Trophoblast cell (in vitro differentiated cells and primary cell): ENCODE results near the gene IL10RA.

ENCODE experiments used
- DNase-seq, 2 donors: peaks; one replicate each; pipeline ENCODE4 v3.0.0-alpha.2; 2016
- H2AFZ ChIP-seq: 2 replicates; pipeline ENCODE4 v1.6.1; 2013; ENCODE audit warnings: low read length, moderate library complexity, mild to moderate bottlenecking; ENCODE audit not compliant: insufficient read depth, poor library complexity
- H2AK5ac ChIP-seq: 2 replicates; pipeline ENCODE4 v1.6.1; 2013; ENCODE audit warnings: mild to moderate bottlenecking, low read length
- H2BK120ac ChIP-seq: 2 replicates; pipeline ENCODE4 v1.6.1; 2013; ENCODE audit warnings: low read length, mild to moderate bottlenecking, moderate library complexity; ENCODE audit not compliant: insufficient read depth, poor library complexity
- H2BK12ac ChIP-seq: 2 replicates; pipeline ENCODE4 v1.6.1; 2013; ENCODE audit warnings: mild to moderate bottlenecking, low read length, moderate library complexity
- H2BK5ac ChIP-seq: 2 replicates; pipeline ENCODE4 v1.6.1; 2013; ENCODE audit warnings: low read length, low read depth, moderate library complexity, mild to moderate bottlenecking; ENCODE audit not compliant: poor library complexity
- H3K14ac ChIP-seq: 2 replicates; pipeline ENCODE4 v1.6.1; 2013; ENCODE audit warnings: mild to moderate bottlenecking, low read length
- H3K18ac ChIP-seq: 2 replicates; pipeline ENCODE4 v1.6.1; 2013; ENCODE audit warnings: mild to moderate bottlenecking, low read length
- H3K23ac ChIP-seq: 2 replicates; pipeline ENCODE4 v1.6.1; 2013; ENCODE audit warnings: low read length
- H3K27ac ChIP-seq: 2 replicates; pipeline ENCODE4 v1.5.1; 2013; ENCODE audit warnings: low read depth, mild to moderate bottlenecking, inconsistent platforms, low read length, moderate library complexity
- H3K27me3 ChIP-seq: 2 replicates; pipeline ENCODE4 v1.6.1; 2013; ENCODE audit warnings: inconsistent platforms, mild to moderate bottlenecking, low read length, moderate library complexity; ENCODE audit not compliant: insufficient read depth
- H3K36me3 ChIP-seq, 2 experiments: 1 replicate in 1 of 2; 2 replicates in 1 of 2; pipeline ENCODE4 v1.6.1; 2013; ENCODE audit warnings: low read length in 2 of 2, mild to moderate bottlenecking in 2 of 2, moderate library complexity in 1 of 2; ENCODE audit not compliant: insufficient read depth in 2 of 2, control insufficient read depth in 1 of 2
- H3K4ac ChIP-seq: 2 replicates; pipeline ENCODE4 v1.6.1; 2013; ENCODE audit warnings: low read depth, mild to moderate bottlenecking, low read length, moderate library complexity
- H3K4me1 ChIP-seq, 2 experiments: 1 replicate in 1 of 2; 2 replicates in 1 of 2; pipeline ENCODE4 v1.6.1; 2013; ENCODE audit warnings: low read length in 2 of 2, mild to moderate bottlenecking in 2 of 2, moderate library complexity in 1 of 2; ENCODE audit not compliant: insufficient read depth in 2 of 2, control insufficient read depth in 1 of 2
- H3K4me2 ChIP-seq: 2 replicates; pipeline ENCODE4 v1.6.1; 2013; ENCODE audit warnings: inconsistent platforms, mild to moderate bottlenecking, low read length, moderate library complexity
- H3K4me3 ChIP-seq: 2 replicates; pipeline ENCODE4 v1.5.1; 2013; ENCODE audit warnings: mild to moderate bottlenecking, low read depth, low read length, inconsistent platforms
- H3K79me1 ChIP-seq: one replicate; pipeline ENCODE4 v1.6.1; 2013; ENCODE audit warnings: low read length
- H3K79me2 ChIP-seq: 2 replicates; pipeline ENCODE4 v1.6.1; 2013; ENCODE audit warnings: low read length, mild to moderate bottlenecking; ENCODE audit not compliant: control insufficient read depth, insufficient read depth, poor library complexity
- H3K9ac ChIP-seq: 2 replicates; pipeline ENCODE4 v1.6.1; 2013; ENCODE audit warnings: mild to moderate bottlenecking, low read length
- H3K9me3 ChIP-seq: 2 replicates; pipeline ENCODE4 v1.6.1; 2013; ENCODE audit warnings: low read depth, mild to moderate bottlenecking, control low read depth, inconsistent platforms, low read length; ENCODE audit not compliant: insufficient read depth
- H4K12ac ChIP-seq: 2 replicates; pipeline ENCODE4 v1.6.1; 2013; ENCODE audit warnings: low read depth, mild to moderate bottlenecking, low read length, moderate library complexity
- H4K8ac ChIP-seq: 2 replicates; pipeline ENCODE4 v1.6.1; 2013; ENCODE audit warnings: low read depth, mild to moderate bottlenecking, low read length, moderate library complexity
- H4K91ac ChIP-seq: one replicate; pipeline ENCODE4 v1.6.1; 2013; ENCODE audit warnings: low read depth, mild to moderate bottlenecking, low read length, moderate library complexity
- WGBS: extraction: QIAGEN DNeasy Blood & Tissue Kit; methylation state at CpG from one replicate; pipeline ENCODE4 v1.1.7; 2013; ENCODE audit warnings: missing lambda C conversion rate; ENCODE audit not compliant: insufficient read length, insufficient coverage; ENCODE audit errors: extremely low coverage; 5-methylcytosine and 5-hydroxymethylcytosine counted together

The IL10RA gene

GRCh38 chr11:118046964-118047700, 60.9 kb downstream of the IL10RA start:
- Histone ChIP-seq H3K9ac (no peak overlapping the region), H3K4me2 (no peak overlapping the region), H2BK12ac (no peak overlapping the region), H3K79me2 (no peaks in the 10 kb centered on the region), H3K27ac (no peak overlapping the region), H4K91ac (no peak overlapping the region), H3K79me1 (no peaks in the 10 kb centered on the region), H3K4me1 (no peaks in the 10 kb centered on the region), H4K12ac (no peak overlapping the region), H3K36me3 (no peaks in the 10 kb centered on the region), H2AK5ac (no peak overlapping the region), H3K4ac (no peak overlapping the region), H3K23ac (no peak overlapping the region), H2BK120ac (no peak overlapping the region), H3K4me3 (no peak overlapping the region), H3K9me3 (no peaks in the 10 kb centered on the region), H3K27me3 (no peaks in the 10 kb centered on the region), H2BK5ac (no peak overlapping the region), H3K14ac (no peak overlapping the region), H3K18ac (no peak overlapping the region), H4K8ac (no peak overlapping the region), H2AFZ (no peak overlapping the region)
- WGBS, result no CpG with 5 or more reads among the region's 8 CpGs
- DNase-seq, result no peak

DNA sequence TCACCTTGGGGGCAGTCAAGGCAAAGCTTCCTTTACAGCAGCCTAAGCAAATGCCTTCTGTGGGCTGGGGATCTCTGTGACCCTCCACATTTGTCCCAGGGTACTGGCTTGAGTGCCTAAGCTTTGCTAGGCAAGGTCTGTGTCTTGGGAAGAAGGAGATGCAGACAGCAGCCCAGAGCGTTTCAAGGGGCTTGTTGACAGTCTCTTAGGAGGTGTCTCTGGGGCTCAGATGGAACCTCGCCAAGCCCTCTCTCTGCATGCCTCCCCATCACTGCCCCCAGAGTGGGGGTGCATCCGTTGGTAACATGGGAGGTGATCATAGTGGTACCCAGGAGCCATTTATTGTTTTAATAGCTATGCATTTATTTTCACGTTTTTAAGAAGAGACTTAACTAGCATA, 61.6 kb downstream of the IL10RA start:
- H3K36me3 ChIP-seq, result no peaks in the 10 kb centered on the region
- H3K18ac ChIP-seq, result no peak overlapping the region
- no peak overlapping the region for H2BK12ac ChIP-seq
- no peaks in the 10 kb centered on the region for H3K79me1 ChIP-seq
- no peak overlapping the region for H2BK5ac ChIP-seq
- no peaks in the 10 kb centered on the region for H3K4me1 ChIP-seq
- no CpG with 5 or more reads among the region's 4 CpGs for WGBS
- no peak overlapping the region for H2AK5ac ChIP-seq
- no peak overlapping the region for H4K12ac ChIP-seq
- H3K27me3 ChIP-seq, result no peaks in the 10 kb centered on the region
- no peak overlapping the region for H2BK120ac ChIP-seq
- H3K27ac ChIP-seq, result no peak overlapping the region
- H3K4me3 ChIP-seq, result no peak overlapping the region
- no peak overlapping the region for H3K4ac ChIP-seq
- no peak overlapping the region for H4K91ac ChIP-seq
- no peak overlapping the region for H3K14ac ChIP-seq
- no peaks in the 10 kb centered on the region for H3K9me3 ChIP-seq
- no peak overlapping the region for H3K23ac ChIP-seq
- H4K8ac ChIP-seq, result no peak overlapping the region
- H3K9ac ChIP-seq, result no peak overlapping the region
- no peaks in the 10 kb centered on the region for H3K79me2 ChIP-seq
- no peak overlapping the region for H3K4me2 ChIP-seq
- no peak overlapping the region for H2AFZ ChIP-seq
- no peak for DNase-seq

DNA sequence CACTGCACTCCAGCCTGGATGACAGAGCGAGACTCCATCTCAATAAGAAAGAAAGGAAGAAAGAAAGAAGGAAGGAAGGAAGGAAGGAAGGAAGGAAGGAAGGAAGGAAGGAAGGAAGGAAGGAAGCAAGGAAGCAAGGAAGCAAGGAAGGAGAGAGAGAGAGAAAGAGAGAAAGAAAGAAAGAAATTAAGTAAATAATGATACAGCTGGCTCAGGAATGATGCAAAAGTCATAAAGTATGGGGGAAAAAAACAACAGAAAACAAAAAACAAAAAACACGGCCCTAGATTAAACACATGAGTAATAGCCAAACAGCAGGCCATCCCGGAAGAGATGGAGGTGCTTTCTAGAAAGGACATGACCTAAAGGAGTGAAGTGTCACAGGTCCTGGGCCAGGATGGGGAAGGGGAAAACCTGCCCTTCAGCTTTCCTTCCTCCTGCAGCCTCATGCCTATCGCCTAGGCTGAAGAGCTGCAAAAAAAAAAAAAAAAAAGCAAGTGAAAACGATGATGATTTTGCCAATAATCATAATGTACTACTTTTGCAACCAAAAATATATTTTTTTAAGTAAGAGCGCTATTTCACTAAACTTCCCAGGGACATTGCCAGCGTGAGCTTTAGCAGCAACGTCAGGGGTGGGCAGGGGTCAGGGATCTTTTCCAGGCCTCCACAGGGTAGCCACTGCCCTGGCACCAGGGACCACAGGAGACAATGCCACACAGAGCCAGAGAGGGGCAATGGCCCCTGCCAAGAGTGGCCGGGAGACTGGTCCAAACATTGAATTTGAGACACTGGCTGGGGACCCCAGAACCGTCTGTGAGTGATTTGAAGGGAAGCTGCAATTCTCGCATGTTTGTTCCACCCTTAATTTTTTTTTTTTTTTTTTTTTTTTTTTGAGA, 62.5 kb downstream of the IL10RA start:
- Histone ChIP-seq H4K12ac (no peak overlapping the region), H2BK120ac (no peak overlapping the region)

DNA sequence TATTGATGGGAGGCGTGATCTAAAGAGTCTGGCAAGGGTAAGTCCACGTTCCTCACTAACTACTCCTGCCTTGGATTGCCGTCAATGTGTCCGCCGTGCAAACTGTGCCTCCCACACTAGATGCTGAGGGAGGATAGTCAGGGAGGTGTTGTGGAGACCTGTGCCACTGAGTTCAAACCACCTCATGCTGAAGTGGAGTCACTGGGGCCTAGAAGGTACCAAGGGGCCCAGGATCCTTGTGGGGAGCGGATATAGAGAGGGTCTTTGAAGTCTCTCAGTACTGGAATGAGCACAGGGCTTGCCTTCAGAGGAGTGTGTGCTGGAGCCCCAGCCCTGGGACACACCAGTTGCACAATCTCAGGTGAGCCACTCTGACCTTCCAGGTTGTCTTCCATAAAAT, 63.6 kb downstream of the IL10RA start:
- Histone ChIP-seq H3K18ac (no peak overlapping the region), H2BK5ac (no peak overlapping the region), H3K4me2 (no peak overlapping the region), H4K8ac (no peak overlapping the region), H2AK5ac (no peak overlapping the region), H3K27ac (no peak overlapping the region), H4K91ac (no peak overlapping the region), H3K4me3 (no peak overlapping the region), H3K36me3 (no peaks in the 10 kb centered on the region), H4K12ac (no peak overlapping the region), H3K27me3 (no peaks in the 10 kb centered on the region), H2BK120ac (no peak overlapping the region), H3K79me2 (no peaks in the 10 kb centered on the region), H3K9ac (no peak overlapping the region), H3K9me3 (no peaks in the 10 kb centered on the region), H3K23ac (no peak overlapping the region), H3K14ac (no peak overlapping the region), H3K4me1 (no peaks in the 10 kb centered on the region), H2AFZ (no peak overlapping the region), H2BK12ac (no peak overlapping the region), H3K4ac (no peak overlapping the region), H3K79me1 (no peaks in the 10 kb centered on the region)
- no CpG with 5 or more reads among the region's 6 CpGs for WGBS
- DNase-seq, result no peak

More for the DNA sequence above, 62.5 kb downstream of the IL10RA start:
- Histone ChIP-seq H3K27me3 (no peaks in the 10 kb centered on the region), H3K14ac (no peak overlapping the region), H3K4ac (no peak overlapping the region), H4K91ac (no peak overlapping the region), H3K9me3 (no peaks in the 10 kb centered on the region), H3K9ac (no peak overlapping the region), H3K23ac (no peak overlapping the region), H3K4me1 (no peaks in the 10 kb centered on the region), H3K18ac (no peak overlapping the region), H2BK5ac (no peak overlapping the region), H3K27ac (no peak overlapping the region), H2BK12ac (no peak overlapping the region), H4K8ac (no peak overlapping the region), H2AFZ (no peak overlapping the region), H3K4me3 (no peak overlapping the region), H3K4me2 (no peak overlapping the region), H2AK5ac (no peak overlapping the region), H3K79me2 (no peaks in the 10 kb centered on the region), H3K79me1 (no peaks in the 10 kb centered on the region), H3K36me3 (no peaks in the 10 kb centered on the region)
- no CpG with 5 or more reads among the region's 11 CpGs for WGBS
- DNase-seq, result no peak
